Measurements from ENCODE around the gene BTBD9. TPM values are rescaled to one million over a fixed set of nuclear protein-coding genes. Genes with fewer than 3 reads are reported as not detected.

Gene BTBD9
- total RNA-seq, 1 experiment from 2014 or later, result 8.9 TPM

- Mint-ChIP-seq H3K4me3 (no peak overlapping the region), H3K9me3 (no peaks in the 10 kb centered on the region), H3K27ac (no peak overlapping the region), H3K4me1 (peaks cover 6 to 9% of the 10 kb centered on the region in 2 experiments), H3K27me3 (ENCODE audit: low read depth) (no peaks in the 10 kb centered on the region), H3K36me3 (ENCODE audit: insufficient read depth in 1 of 3, low read depth in 3 of 3) (no peaks in the 10 kb centered on the region)
- no peak overlapping the region for H3K9ac ChIP-seq (ENCODE audit: extremely low read depth, insufficient read length, low read length)
- H3K27me3 ChIP-seq (ENCODE audit: insufficient read depth, low read length), result no peaks in the 10 kb centered on the region
- no peak overlapping the region for H2BK15ac ChIP-seq (ENCODE audit: low read depth, low read length)
- no peaks in the 10 kb centered on the region for H3K79me1 ChIP-seq (ENCODE audit: insufficient read depth, low read depth, low read length, poor library complexity, severe bottlenecking)
- no peak overlapping the region for H2AK5ac ChIP-seq (ENCODE audit: insufficient read length, low read length)
- H3K14ac ChIP-seq (ENCODE audit: insufficient read depth, low read length), result no peak overlapping the region
- H3K4ac ChIP-seq (ENCODE audit: low read depth, low read length), result no peak overlapping the region
- no peak overlapping the region for H3K56ac ChIP-seq (ENCODE audit: insufficient read length, low read depth, low read length)
- H4K8ac ChIP-seq (replicated peaks; ENCODE audit: insufficient read length, low read depth, low read length), result no peak overlapping the region
- H4K20me1 ChIP-seq (ENCODE audit: control insufficient read depth, insufficient read depth, insufficient read length), result no peaks in the 10 kb centered on the region
- no peak for DNase-seq
- WGBS (ENCODE audit: extremely low coverage, insufficient read length, low lambda C conversion rate), result no CpG with 5 or more reads among the region's 5 CpGs
- H3K9me3 ChIP-seq (ENCODE audit: control insufficient read depth, low read depth, low read length), result no peaks in the 10 kb centered on the region
- H3K79me2 ChIP-seq (ENCODE audit: insufficient read depth, low read length), result no peaks in the 10 kb centered on the region
- H2BK120ac ChIP-seq (ENCODE audit: low read depth, low read length, poor library complexity, severe bottlenecking), result no peak overlapping the region
- no peak overlapping the region for H2BK20ac ChIP-seq (ENCODE audit: low read depth, low read length, poor library complexity, severe bottlenecking)
- no peak overlapping the region for H2BK5ac ChIP-seq (ENCODE audit: insufficient read length, low read length)
- no peak overlapping the region for H3K18ac ChIP-seq (ENCODE audit: insufficient read length, low read depth, low read length)
- no peak overlapping the region for H3K4me2 ChIP-seq (ENCODE audit: insufficient read depth, insufficient read length, low read length)
- no peak overlapping the region for H4K91ac ChIP-seq (ENCODE audit: insufficient read length, low read depth, low read length)
- no peak overlapping the region for H2AFZ ChIP-seq (ENCODE audit: low read length)
- no peak for TF ChIP-seq CTCF (conservative IDR thresholded peaks at IDR 0.05)
- H3T11ph ChIP-seq (ENCODE audit: low read length), result no peak overlapping the region
- no peak overlapping the region for H2BK12ac ChIP-seq (ENCODE audit: insufficient read length, low read depth, low read length)
- no peak overlapping the region for H4K5ac ChIP-seq (ENCODE audit: insufficient read length, low read depth, low read length)
- H3K23ac ChIP-seq (ENCODE audit: insufficient read length, low read depth, low read length), result no peak overlapping the region
- H3K23me2 ChIP-seq (ENCODE audit: insufficient read length, low read depth, low read length, poor library complexity, severe bottlenecking), result no peaks in the 10 kb centered on the region
- H3K4me1 ChIP-seq (ENCODE audit: insufficient read depth, low read length), result no peaks in the 10 kb centered on the region
- H3K27ac ChIP-seq (ENCODE audit: insufficient read length, low read depth, low read length), result no peak overlapping the region
Observed at GRCh38 chr6:38310061-38310460, 329.7 kb downstream of the BTBD9 start.

Data from H9 (cell line).